Neuron (in vitro differentiated cells): Measurements from ENCODE around the gene INPP1.
A peak's percentile ranks its signal among the peaks of the same experiment; 100 is the strongest.
"Not testable (repeated sequence)": the region's sequence is repeated elsewhere in the genome, so short reads cannot be mapped to it uniquely, and the experiment has no call there.

ENCODE experiments used
- H2AFZ ChIP-seq: one replicate; pipeline ENCODE4 v1.6.1; 2013; ENCODE audit warnings: low read depth, mild to moderate bottlenecking, inconsistent platforms, low read length, moderate library complexity
- H3K27me3 ChIP-seq: one replicate; pipeline ENCODE4 v1.6.1; 2013; ENCODE audit warnings: low read length; ENCODE audit not compliant: insufficient read depth
- H3K36me3 ChIP-seq: one replicate; pipeline ENCODE4 v1.6.1; 2013; ENCODE audit warnings: low read length; ENCODE audit not compliant: insufficient read depth
- H3K4me1 ChIP-seq: one replicate; pipeline ENCODE4 v1.6.1; 2013; ENCODE audit warnings: low read length; ENCODE audit not compliant: insufficient read depth
- H3K4me3 ChIP-seq: 2 replicates; pipeline ENCODE4 v1.5.1; 2013; ENCODE audit warnings: mild to moderate bottlenecking, low read length, moderate library complexity
- H3K9me3 ChIP-seq: one replicate; pipeline ENCODE4 v1.6.1; 2013; ENCODE audit warnings: low read length

Gene INPP1

GRCh38 chr2:190319555-190320498, 23.6 kb upstream of the INPP1 start, which contains the start of gene HIBCH:
Gene HIBCH (minus strand): TSS chr2:190319826. CDS start chr2:190319750, 76 bp downstream.
- Histone ChIP-seq H3K9me3 (no peaks in the 10 kb centered on the region), H3K36me3 (peaks cover 2% of the 10 kb centered on the region), H3K27me3 (no peaks in the 10 kb centered on the region), H2AFZ (peak within 1 kb of the TSS; percentile 83), H3K4me3 (peak within 1 kb of the TSS; percentile 85), H3K4me1 (peaks cover 12% of the 10 kb centered on the region)

GRCh38 chr2:190320696-190321095, 22.7 kb upstream of the INPP1 start:
- H3K9me3 ChIP-seq = no peaks in the 10 kb centered on the region
- H3K4me3 ChIP-seq = no peak overlapping the region
- H3K36me3 ChIP-seq = peaks cover 2% of the 10 kb centered on the region
- H2AFZ ChIP-seq = peak overlapping the region; percentile 83
- no peaks in the 10 kb centered on the region for H3K27me3 ChIP-seq
- H3K4me1 ChIP-seq = peaks cover 12% of the 10 kb centered on the region

GRCh38 chr2:190323406-190323805, 20.0 kb upstream of the INPP1 start:
- no peak overlapping the region for H3K4me3 ChIP-seq
- H3K36me3 ChIP-seq = no peaks in the 10 kb centered on the region
- H3K9me3 ChIP-seq = no peaks in the 10 kb centered on the region

GRCh38 chr2:190325588-190325987, 17.8 kb upstream of the INPP1 start:
- H3K27me3 ChIP-seq = no peaks in the 10 kb centered on the region
- peaks cover under 1% of the 10 kb centered on the region for H3K4me1 ChIP-seq
- no peaks in the 10 kb centered on the region for H3K9me3 ChIP-seq
- H3K4me3 ChIP-seq = no peak overlapping the region
- H3K36me3 ChIP-seq = no peaks in the 10 kb centered on the region
- no peak overlapping the region for H2AFZ ChIP-seq

More at GRCh38 chr2:190323406-190323805, 20.0 kb upstream of the INPP1 start:
- Histone ChIP-seq H3K27me3 (no peaks in the 10 kb centered on the region), H3K4me1 (peaks cover 8% of the 10 kb centered on the region), H2AFZ (no peak overlapping the region)

GRCh38 chr2:190327867-190328572, 15.4 kb upstream of the INPP1 start:
- Histone ChIP-seq H3K4me3 (no peak overlapping the region), H3K27me3 (no peaks in the 10 kb centered on the region), H3K36me3 (no peaks in the 10 kb centered on the region), H3K9me3 (no peaks in the 10 kb centered on the region), H3K4me1 (no peaks in the 10 kb centered on the region), H2AFZ (no peak overlapping the region)

GRCh38 chr2:190328573-190329147, 14.7 kb upstream of the INPP1 start:
- no peaks in the 10 kb centered on the region for H3K27me3 ChIP-seq
- H3K9me3 ChIP-seq = no peaks in the 10 kb centered on the region
- no peak overlapping the region for H3K4me3 ChIP-seq
- no peaks in the 10 kb centered on the region for H3K4me1 ChIP-seq
- H3K36me3 ChIP-seq = no peaks in the 10 kb centered on the region
- no peak overlapping the region for H2AFZ ChIP-seq

- no peak overlapping the region for H3K4me3 ChIP-seq
- H3K9me3 ChIP-seq = no peaks in the 10 kb centered on the region
- H3K4me1 ChIP-seq = no peaks in the 10 kb centered on the region
- no peaks in the 10 kb centered on the region for H3K27me3 ChIP-seq
- no peaks in the 10 kb centered on the region for H3K36me3 ChIP-seq
- no peak overlapping the region for H2AFZ ChIP-seq
Measured at GRCh38 chr2:190333395-190333794, 10.0 kb upstream of the INPP1 start.

GRCh38 chr2:190333928-190334327, 9.5 kb upstream of the INPP1 start:
- H2AFZ ChIP-seq = no peak overlapping the region
- H3K4me1 ChIP-seq = no peaks in the 10 kb centered on the region
- H3K27me3 ChIP-seq = no peaks in the 10 kb centered on the region
- no peaks in the 10 kb centered on the region for H3K9me3 ChIP-seq
- no peaks in the 10 kb centered on the region for H3K36me3 ChIP-seq
- H3K4me3 ChIP-seq = no peak overlapping the region

GRCh38 chr2:190334479-190335224, 8.7 kb upstream of the INPP1 start:
- Histone ChIP-seq H3K4me3 (no peak overlapping the region), H3K9me3 (no peaks in the 10 kb centered on the region), H3K4me1 (no peaks in the 10 kb centered on the region)

GRCh38 chr2:190335225-190335559, 8.2 kb upstream of the INPP1 start:
- H3K9me3 ChIP-seq = no peaks in the 10 kb centered on the region
- no peak overlapping the region for H3K4me3 ChIP-seq
- no peaks in the 10 kb centered on the region for H3K27me3 ChIP-seq

More at GRCh38 chr2:190334479-190335224, 8.7 kb upstream of the INPP1 start:
- H3K36me3 ChIP-seq = no peaks in the 10 kb centered on the region
- H2AFZ ChIP-seq = no peak overlapping the region
- H3K27me3 ChIP-seq = no peaks in the 10 kb centered on the region

GRCh38 chr2:190335584-190335983, 7.8 kb upstream of the INPP1 start:
- not testable (repeated sequence) for H2AFZ ChIP-seq, H3K27me3 ChIP-seq, H3K36me3 ChIP-seq, H3K4me1 ChIP-seq, H3K9me3 ChIP-seq, H3K4me3 ChIP-seq

More at GRCh38 chr2:190335225-190335559, 8.2 kb upstream of the INPP1 start:
- Histone ChIP-seq H3K4me1 (no peaks in the 10 kb centered on the region), H2AFZ (no peak overlapping the region), H3K36me3 (no peaks in the 10 kb centered on the region)

- Histone ChIP-seq H3K4me3 (no peak overlapping the region), H3K9me3 (no peaks in the 10 kb centered on the region), H3K27me3 (no peaks in the 10 kb centered on the region), H3K36me3 (no peaks in the 10 kb centered on the region), H3K4me1 (no peaks in the 10 kb centered on the region), H2AFZ (no peak overlapping the region)
Measured at GRCh38 chr2:190336420-190336819, 7.0 kb upstream of the INPP1 start.
